Loucy (cell line): ENCODE results near the gene SREK1.

Experiments used
- CTCF ChIP-seq: fragments of 200-600 bp; sonication (generic); conservative IDR thresholded peaks from 2 replicates; pipeline ENCODE4 v1.5.1; 2014; ENCODE audit warnings: mild to moderate bottlenecking, antibody characterized with exemption, low read length
- EZH2phosphoT487 ChIP-seq: fragments of 200-600 bp; IDR thresholded peaks from 2 replicates; pipeline ENCODE4 v1.6.1; 2018; ENCODE audit warnings: antibody characterized with exemption, mild to moderate bottlenecking, moderate library complexity, borderline replicate concordance

- no peak for TF ChIP-seq EZH2phosphoT487
- TF ChIP-seq CTCF = no peak
Measured at GRCh38 chr5:66206465-66206864, 62.4 kb downstream of the SREK1 start.
